Bladder microvascular endothelial cell (primary cell): ENCODE results near the gene CCND2. TPM values are rescaled to one million over a fixed set of nuclear protein-coding genes. Genes with fewer than 3 reads are reported as not detected.

Experiments used
- total RNA-seq: library from RNA; depleted of rRNA; stranded (reverse); fragments of >200 nt; gene quantifications from 2 replicates; pipeline ENCODE4 v1.2.3, GENCODE V29; 2014

Gene CCND2
- total RNA-seq = 35.9 and 330 TPM in 2 replicates

DNA sequence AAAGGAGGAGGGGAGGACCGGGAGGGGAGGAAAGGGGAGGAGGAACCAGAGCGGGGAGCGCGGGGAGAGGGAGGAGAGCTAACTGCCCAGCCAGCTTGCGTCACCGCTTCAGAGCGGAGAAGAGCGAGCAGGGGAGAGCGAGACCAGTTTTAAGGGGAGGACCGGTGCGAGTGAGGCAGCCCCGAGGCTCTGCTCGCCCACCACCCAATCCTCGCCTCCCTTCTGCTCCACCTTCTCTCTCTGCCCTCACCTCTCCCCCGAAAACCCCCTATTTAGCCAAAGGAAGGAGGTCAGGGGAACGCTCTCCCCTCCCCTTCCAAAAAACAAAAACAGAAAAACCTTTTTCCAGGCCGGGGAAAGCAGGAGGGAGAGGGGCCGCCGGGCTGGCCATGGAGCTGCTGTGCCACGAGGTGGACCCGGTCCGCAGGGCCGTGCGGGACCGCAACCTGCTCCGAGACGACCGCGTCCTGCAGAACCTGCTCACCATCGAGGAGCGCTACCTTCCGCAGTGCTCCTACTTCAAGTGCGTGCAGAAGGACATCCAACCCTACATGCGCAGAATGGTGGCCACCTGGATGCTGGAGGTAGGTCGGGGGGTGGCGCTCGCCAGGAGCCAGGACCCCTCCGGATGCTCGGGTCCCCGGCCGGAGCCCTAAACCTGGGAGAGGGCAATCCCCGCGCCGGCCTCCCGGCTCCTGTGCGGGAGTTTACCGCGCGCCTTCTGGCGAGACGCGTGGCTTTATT lies at the start of gene CCND2:
Gene CCND2 (plus strand): TSS at position 111 of the 744 bp plus-strand sequence. CDS start 279 bp downstream, at position 390.

DNA sequence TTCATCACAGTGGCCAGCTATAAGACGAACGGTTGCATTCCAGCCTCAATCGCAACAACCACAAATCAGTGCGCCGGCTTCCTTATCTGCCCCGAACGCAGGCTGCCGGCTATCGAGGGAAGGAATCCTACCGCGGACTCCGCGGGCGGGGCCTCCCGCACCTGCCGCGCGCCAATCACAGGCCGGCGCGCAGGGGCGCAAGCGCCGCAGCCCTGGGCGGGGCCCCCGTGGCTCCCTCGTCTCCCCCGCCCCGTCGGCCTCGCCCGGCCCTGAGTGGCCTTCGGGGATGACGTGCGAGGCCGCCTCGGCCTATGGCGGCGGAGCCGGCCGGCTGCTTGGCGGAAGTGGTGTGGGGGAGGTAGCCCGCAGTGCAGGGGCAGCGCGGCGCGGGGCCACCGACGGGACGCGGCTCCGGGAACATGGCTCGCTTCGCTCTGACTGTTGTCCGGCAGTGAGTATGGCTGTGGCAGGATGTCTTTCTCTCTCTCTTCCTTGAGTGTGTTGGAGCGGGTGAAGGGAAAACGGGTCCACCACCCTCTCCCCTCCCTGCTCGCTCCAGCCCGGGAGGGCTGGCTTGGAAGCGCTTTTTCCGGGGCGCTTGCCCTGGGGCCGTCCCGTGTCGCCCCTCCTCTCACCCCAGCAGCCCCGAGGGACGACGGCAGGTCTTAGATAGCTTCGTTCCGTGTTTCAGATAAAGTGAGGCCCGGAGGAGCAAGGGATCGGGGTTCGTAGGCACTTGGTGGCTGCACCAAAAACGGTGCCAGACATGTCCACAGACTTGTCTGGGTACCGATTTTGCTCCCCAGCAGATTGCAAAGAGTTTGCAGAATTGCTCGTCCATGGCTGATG lies 47.5 kb downstream of the CCND2 start, which contains the start of gene TIGAR:
Gene TIGAR (plus strand): TSS at position 361 of the 849 bp plus-strand sequence. CDS start 59 bp downstream, at position 420.

Other genes starting within 250 kb of the CCND2 start
- gene TIGAR, start 47.5 kb downstream of the CCND2 start, total RNA-seq = 11.8 and 15.4 TPM in 2 replicates
- gene FGF23, start 106.0 kb downstream of the CCND2 start, total RNA-seq = not detected in 2 replicates
- gene FGF6, start 172.1 kb downstream of the CCND2 start, total RNA-seq = not detected in 2 replicates